HEK293T (cell line): ENCODE measurements around the gene VAV2.

Experiments
- CTCF ChIA-PET: fragments of 350-600 bp; formaldehyde crosslinking; extraction: SDS; loops from one replicate; lab custom pipeline; 2021; ENCODE audit warnings: antibody characterized with exemption, inconsistent platforms; lab: Yijun Ruan, JAX
- POLR2A ChIA-PET: fragments of 350-600 bp; formaldehyde crosslinking; extraction: SDS; loops from one replicate; lab custom pipeline; 2020; ENCODE audit warnings: antibody characterized with exemption, inconsistent platforms; lab: Yijun Ruan, JAX
- DNase-seq: peaks from one replicate; pipeline ENCODE4 v3.0.0; 2012; ENCODE audit warnings: mixed read lengths; ENCODE audit errors: extremely low spot score
- ARNT ChIP-seq: fragments of 450-650 bp; IDR thresholded peaks from 2 replicates; pipeline ENCODE4 v1.6.1; 2017; ENCODE audit warnings: mild to moderate bottlenecking
- BHLHE40 ChIP-seq: fragments of 450-650 bp; IDR thresholded peaks from 2 replicates; pipeline ENCODE4 v1.6.1; 2016; ENCODE audit warnings: mild to moderate bottlenecking, moderate library complexity, borderline replicate concordance
- CTBP1 ChIP-seq: fragments of 450-650 bp; IDR thresholded peaks from 2 replicates; pipeline ENCODE4 v1.6.1; 2016; ENCODE audit warnings: borderline replicate concordance
- ELF4 ChIP-seq: fragments of 450-650 bp; IDR thresholded peaks from 2 replicates; pipeline ENCODE4 v1.6.1; 2017; ENCODE audit warnings: antibody characterized with exemption
- FOXA1 ChIP-seq: fragments of 450-650 bp; IDR thresholded peaks from 2 replicates; pipeline ENCODE4 v1.6.1; 2016; ENCODE audit warnings: mild to moderate bottlenecking
- FOXK2 ChIP-seq: fragments of 450-650 bp; IDR thresholded peaks from 2 replicates; pipeline ENCODE4 v1.6.1; 2016; ENCODE audit warnings: mild to moderate bottlenecking
- FOXM1 ChIP-seq: fragments of 450-650 bp; IDR thresholded peaks from 2 replicates; pipeline ENCODE4 v1.6.1; 2017; ENCODE audit warnings: mild to moderate bottlenecking, borderline replicate concordance
- HDGF ChIP-seq: fragments of 450-650 bp; IDR thresholded peaks from 2 replicates; pipeline ENCODE4 v1.6.1; 2017; ENCODE audit warnings: antibody characterized with exemption, borderline replicate concordance
- L3MBTL2 ChIP-seq: fragments of 450-650 bp; conservative IDR thresholded peaks from 2 replicates; pipeline ENCODE4 v1.6.1; 2016; ENCODE audit warnings: mild to moderate bottlenecking
- LEF1 ChIP-seq: fragments of 450-650 bp; IDR thresholded peaks from 2 replicates; pipeline ENCODE4 v1.6.1; 2017; ENCODE audit warnings: mild to moderate bottlenecking, borderline replicate concordance
- NFRKB ChIP-seq: fragments of 450-650 bp; IDR thresholded peaks from 2 replicates; pipeline ENCODE4 v1.6.1; 2016; ENCODE audit warnings: mild to moderate bottlenecking, moderate library complexity
- SP1 ChIP-seq: fragments of 450-650 bp; IDR thresholded peaks from 2 replicates; pipeline ENCODE4 v1.6.1; 2017
- SUZ12 ChIP-seq: fragments of 450-650 bp; IDR thresholded peaks from 2 replicates; pipeline ENCODE4 v1.6.1; 2016; ENCODE audit warnings: mild to moderate bottlenecking
- TARDBP ChIP-seq: fragments of 450-650 bp; IDR thresholded peaks from 2 replicates; pipeline ENCODE4 v1.6.1; 2016
- ZNF384 ChIP-seq: fragments of 450-650 bp; IDR thresholded peaks from 2 replicates; pipeline ENCODE4 v1.6.1; 2016
- TF ChIP-seq, protein P1 (sequence below): fragments of 450-650 bp; IDR thresholded peaks from 2 replicates; pipeline ENCODE4 v1.6.1; 2016

VAV2 gene

DNA sequence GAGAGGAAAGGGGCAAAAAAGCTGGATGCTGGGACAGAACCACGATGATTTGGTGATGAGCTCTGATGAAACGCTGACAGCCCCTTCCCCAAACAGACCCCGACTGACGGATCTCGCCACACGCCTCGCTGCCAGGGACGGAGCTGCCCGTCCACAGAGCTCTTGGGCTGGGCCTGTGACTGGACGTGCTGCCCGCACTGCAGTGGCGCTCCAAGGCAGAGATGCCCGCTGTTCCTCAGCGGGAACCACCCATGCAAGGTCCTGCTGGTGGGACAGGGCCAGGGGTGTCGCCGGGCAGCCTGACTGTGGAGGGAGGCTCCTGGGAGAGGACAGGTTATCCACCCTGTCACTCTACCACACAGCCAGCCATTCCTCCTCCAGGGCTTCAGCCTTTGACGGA, 187.9 kb downstream of the VAV2 start:
- ChIA-PET CTCF (no interaction called here), POLR2A (interaction anchor here (1.1 kb wide), 1 partner anchor 189 kb away, joined by 3 read pairs; no protein-coding TSS in a partner anchor)
- TF ChIP-seq FOXK2 = no peak

GRCh38 chr9:133803745-133804144, 188.4 kb downstream of the VAV2 start:
- POLR2A ChIA-PET = interaction anchor here (1.1 kb wide), 1 partner anchor 190 kb away, joined by 3 read pairs; no protein-coding TSS in a partner anchor
- DNase-seq = no peak
- CTCF ChIA-PET = no interaction called here
- TF ChIP-seq CTBP1 (no peak), LEF1 (no peak), ARNT (no peak), L3MBTL2 (no peak), SP1 (no peak), ELF4 (no peak)

More for the DNA sequence above, 187.9 kb downstream of the VAV2 start:
- DNase-seq = no peak

GRCh38 chr9:133803028-133803585, 189.0 kb downstream of the VAV2 start:
- CTCF ChIA-PET = no interaction called here
- POLR2A ChIA-PET = interaction anchor here (1.1 kb wide), 1 partner anchor 190 kb away, joined by 3 read pairs; no protein-coding TSS in a partner anchor
- no peak for DNase-seq
- TF ChIP-seq LEF1 = no peak
- no peak for TF ChIP-seq SP1
- TF ChIP-seq ZNF384 = no peak

- POLR2A ChIA-PET = no interaction called here
- TF ChIP-seq ZNF384 = no peak
- no peak for TF ChIP-seq HDGF
- no peak for TF ChIP-seq TARDBP
- TF ChIP-seq LEF1 = no peak
- no peak for TF ChIP-seq SP1
- TF ChIP-seq FOXM1 = no peak
- no peak for TF ChIP-seq FOXK2
- no peak for TF ChIP-seq SUZ12
- no peak for TF ChIP-seq NFRKB
- no peak for TF ChIP-seq ARNT
- CTCF ChIA-PET = no interaction called here
- no peak for DNase-seq
These were observed 190.4 kb downstream of the VAV2 start for GRCh38 chr9:133801739-133802138.

DNA sequence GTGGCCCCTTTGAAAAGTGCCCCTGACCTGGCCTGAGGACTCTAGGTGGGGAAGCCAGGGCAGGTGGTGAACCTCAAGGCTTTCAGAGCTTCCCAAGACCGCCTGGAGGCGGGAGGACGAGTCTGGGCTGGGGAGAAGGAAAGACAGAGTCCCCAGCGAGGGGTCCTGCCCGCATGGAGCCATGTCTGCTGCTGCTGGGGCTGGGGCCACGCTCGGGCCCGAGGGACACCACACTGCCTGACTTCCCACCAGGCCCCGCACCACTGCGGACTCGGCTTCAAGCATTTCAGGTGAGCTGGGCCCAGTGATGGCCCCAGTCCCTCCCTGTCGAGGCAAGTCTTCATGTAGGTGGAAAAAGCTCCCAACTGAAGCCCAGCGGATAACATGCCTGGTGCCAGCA, 191.9 kb downstream of the VAV2 start:
- POLR2A ChIA-PET = no interaction called here
- DNase-seq = no peak
- CTCF ChIA-PET = no interaction called here
- TF ChIP-seq SP1 (no peak), FOXK2 (no peak), CTBP1 (no peak), TARDBP (no peak), FOXA1 (no peak), ARNT (no peak), LEF1 (no peak), ZNF384 (no peak)
- TF ChIP-seq, protein P1, sequence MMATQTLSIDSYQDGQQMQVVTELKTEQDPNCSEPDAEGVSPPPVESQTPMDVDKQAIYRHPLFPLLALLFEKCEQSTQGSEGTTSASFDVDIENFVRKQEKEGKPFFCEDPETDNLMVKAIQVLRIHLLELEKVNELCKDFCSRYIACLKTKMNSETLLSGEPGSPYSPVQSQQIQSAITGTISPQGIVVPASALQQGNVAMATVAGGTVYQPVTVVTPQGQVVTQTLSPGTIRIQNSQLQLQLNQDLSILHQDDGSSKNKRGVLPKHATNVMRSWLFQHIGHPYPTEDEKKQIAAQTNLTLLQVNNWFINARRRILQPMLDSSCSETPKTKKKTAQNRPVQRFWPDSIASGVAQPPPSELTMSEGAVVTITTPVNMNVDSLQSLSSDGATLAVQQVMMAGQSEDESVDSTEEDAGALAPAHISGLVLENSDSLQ = no peak

DNA sequence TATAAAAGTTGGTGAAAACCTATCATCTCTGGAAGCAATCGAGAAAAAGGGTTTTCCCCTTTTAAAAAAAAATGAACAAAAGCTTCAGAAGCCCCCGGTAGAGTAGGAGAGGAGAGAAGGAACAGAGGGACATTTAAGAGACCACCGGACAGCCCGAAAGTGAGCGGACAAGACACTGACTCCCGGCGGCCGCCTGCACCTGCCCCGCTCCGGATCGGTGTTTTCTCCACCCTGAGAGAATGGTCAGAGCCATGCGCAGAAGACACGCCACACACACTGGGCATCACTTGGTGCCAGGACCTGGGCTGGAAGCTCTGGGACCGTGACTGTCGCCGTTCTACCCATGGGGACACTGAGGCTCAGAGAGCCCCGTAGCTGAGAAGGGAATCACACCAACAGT, 192.4 kb downstream of the VAV2 start:
- TF ChIP-seq HDGF (no peak), SUZ12 (no peak), L3MBTL2 (no peak), SP1 (no peak), CTBP1 (no peak), ZNF384 (no peak), BHLHE40 (no peak), ELF4 (no peak)
- TF ChIP-seq, protein P1 = no peak
- ChIA-PET POLR2A (no interaction called here), CTCF (interaction anchor here (1.2 kb wide), 1 partner anchor 194 kb away, joined by 4 read pairs; no protein-coding TSS in a partner anchor)
- no peak for DNase-seq

GRCh38 chr9:133799106-133799505, 193.0 kb downstream of the VAV2 start:
- TF ChIP-seq ARNT = no peak
- TF ChIP-seq TARDBP = no peak
- no peak for TF ChIP-seq FOXK2
- DNase-seq = no peak
- ChIA-PET CTCF (interaction anchor here (1.2 kb wide), 1 partner anchor 194 kb away, joined by 4 read pairs; no protein-coding TSS in a partner anchor), POLR2A (no interaction called here)

DNA sequence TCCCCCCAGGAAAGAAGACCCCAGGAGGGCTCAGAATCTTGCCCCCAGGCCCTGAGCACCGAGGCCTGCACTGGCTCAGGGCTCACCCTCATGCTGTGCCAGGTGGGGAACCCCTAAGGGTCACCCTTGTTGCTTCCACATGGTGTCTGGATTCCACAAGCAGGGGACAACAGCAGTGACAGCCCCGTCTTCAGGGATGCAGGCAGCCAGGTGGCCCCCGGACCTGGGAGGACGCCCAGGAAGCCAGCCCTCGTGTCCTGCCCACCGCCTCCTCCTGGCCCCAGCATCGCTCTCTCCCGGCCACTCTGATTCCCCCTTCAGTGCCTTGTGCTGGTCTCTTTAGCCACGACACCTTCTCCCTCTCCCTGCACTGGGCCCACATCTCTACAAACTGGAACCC, 194.0 kb downstream of the VAV2 start:
- POLR2A ChIA-PET = no interaction called here
- CTCF ChIA-PET = no interaction called here
- no peak for DNase-seq
- TF ChIP-seq CTBP1 = no peak
- TF ChIP-seq FOXK2 = no peak
- TF ChIP-seq ARNT = no peak
- no peak for TF ChIP-seq ZNF384
- TF ChIP-seq L3MBTL2 = no peak
- no peak for TF ChIP-seq SUZ12
- no peak for TF ChIP-seq LEF1
- TF ChIP-seq, protein P1 = no peak
- no peak for TF ChIP-seq NFRKB
- TF ChIP-seq HDGF = no peak
- TF ChIP-seq SP1 = no peak
- no peak for TF ChIP-seq FOXM1
- TF ChIP-seq FOXA1 = no peak
- TF ChIP-seq ELF4 = no peak
- no peak for TF ChIP-seq TARDBP
